NCI-H748 (cell line): ENCODE measurements around the gene PDE1C.

Experiments used
- DNase-seq: peaks from one replicate; lab custom pipeline; 2025; ENCODE audit not compliant: unreplicated experiment; lab: John Stamatoyannopoulos, UW

PDE1C gene

DNA sequence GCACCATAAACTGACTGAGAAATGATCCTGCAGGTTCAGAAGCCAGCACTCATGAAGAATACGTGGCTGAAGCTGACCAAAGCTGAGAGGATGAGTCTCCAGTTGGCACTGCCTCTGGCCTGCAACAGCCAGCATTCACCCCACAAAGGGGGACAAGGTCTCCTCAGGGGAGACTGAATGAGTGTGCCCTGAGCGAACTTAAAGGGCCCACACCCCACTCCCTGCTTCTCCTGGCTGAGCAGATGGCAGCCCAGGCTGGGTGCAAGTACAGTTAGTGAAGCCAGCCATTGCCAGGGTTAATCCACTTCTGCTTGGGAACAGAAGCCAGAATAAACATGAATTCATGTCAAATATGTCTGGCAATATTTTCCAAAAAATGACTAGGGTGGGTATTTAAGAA lies 285.1 kb downstream of the PDE1C start:
- no peak for DNase-seq

DNA sequence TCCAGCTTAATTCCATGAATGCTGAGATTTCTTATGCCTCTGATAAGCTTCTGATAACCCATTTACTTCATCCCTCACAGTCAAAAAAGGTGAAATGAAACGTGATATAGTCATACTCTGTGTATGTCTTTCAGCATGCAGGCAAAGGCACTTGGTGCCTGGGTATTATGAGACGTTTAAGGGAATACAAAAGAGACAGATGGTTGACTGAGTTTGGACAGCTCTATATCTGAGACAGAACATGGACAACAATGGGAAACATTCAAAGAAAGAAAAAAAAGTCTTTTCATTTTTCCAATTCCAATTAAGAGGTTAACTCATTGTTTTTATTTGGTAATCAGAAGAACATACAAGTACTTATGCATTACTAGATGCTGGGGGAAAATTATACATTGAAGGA lies 287.0 kb downstream of the PDE1C start:
- DNase-seq: no peak

DNA sequence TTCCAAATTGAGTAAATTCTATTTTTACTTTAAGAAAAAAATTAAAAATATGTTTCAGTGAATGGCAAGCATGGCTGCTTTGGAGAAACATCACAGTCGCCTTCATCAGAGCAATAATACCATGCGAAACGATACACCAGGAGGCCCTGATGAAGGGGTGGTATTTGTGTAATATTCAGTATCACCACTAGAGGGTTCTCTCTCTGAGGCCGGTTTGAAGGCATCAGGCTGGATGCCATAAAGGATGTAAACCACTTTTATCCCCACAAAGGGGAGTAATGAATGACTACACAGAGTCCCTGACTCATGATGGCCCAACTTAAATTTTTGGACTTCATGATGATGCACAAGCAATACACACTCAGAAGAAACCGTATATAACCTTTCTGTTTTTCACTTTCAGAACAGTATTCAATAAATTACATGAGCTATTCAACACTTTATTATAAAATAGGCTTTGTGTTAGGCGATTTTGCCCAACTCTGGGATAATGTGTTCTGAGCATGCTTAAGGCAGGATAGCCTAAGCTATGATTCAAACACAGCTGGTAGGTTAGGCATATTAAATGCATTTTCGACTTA lies 287.7 kb downstream of the PDE1C start:
- peak; percentile 73 for DNase-seq

DNA sequence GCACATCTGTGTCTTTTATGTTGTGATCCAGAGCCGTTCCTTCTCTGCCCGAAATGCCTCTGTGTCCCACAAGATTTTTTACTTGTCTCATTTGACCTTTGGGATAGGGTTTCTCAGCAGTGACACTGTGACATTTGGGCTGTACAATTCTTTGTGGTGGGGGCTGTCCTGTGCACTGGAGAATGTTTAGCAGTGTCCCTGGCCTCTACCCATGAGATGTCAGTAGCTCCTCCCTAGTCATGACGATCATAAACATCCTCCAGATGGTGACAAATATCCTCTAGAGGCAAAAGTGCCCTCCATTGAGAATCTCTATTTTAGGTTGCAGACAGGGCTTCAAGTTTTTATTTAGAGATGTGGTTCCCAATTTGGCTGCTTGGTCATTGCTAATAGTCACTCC lies 291.9 kb downstream of the PDE1C start:
- no peak for DNase-seq

DNA sequence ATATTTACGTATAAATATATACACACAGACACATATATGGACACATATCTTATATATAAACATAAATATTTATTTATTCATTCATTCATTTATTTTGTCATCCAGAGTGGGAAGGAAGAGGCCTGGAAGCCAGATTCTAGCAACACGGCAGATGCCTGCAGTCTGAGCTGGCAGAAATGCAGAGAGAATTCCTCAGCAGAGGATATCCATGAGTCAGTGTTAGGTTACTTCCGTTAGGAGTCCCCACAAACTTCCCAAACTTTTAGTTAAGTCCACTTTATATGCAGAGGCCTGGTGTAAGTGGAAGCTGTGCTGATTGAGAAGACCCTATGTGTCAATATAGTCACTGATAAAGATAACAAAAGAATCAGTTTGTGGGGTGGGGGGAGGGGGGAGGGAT lies 293.6 kb downstream of the PDE1C start:
- DNase-seq: no peak

DNA sequence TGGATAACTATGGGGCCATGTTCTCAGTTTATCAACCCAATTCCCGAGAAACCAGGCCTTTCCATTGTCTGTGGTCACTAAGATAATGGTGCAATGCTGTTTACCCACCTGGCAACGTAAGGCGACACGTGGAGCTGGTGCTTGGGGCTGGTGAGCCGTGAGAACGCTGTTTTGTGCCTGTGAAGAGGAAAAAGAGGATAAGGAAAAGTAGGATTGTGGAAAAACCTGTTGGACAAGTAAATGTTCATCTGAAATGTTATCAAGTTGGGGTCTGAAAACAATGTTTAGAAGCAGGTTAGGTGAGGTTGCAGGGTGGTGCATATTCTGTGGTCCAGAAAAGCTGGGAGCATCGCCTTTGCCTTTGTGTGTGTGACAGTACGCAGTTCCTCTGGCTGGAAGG lies 294.7 kb downstream of the PDE1C start:
- DNase-seq: peak; percentile 96

DNA sequence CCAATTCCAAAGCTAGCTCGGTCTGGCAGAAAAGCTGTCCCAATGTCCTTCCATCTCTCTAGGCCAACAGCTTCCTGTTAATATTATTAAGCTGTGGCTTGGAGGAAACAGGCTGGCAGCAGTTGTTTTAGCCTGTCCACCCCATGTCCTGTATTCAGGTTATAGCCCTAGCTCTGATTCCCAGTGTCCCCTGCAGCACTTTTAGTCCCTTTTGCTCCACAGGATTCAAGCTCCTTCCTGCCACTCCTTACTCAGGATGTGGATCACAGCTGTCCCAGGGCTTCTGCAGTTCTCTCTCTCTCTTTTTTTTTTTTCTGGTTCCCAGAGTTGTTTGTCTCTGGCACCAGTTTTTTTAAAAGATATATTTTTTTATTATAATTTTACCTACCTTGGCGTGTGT lies 298.0 kb downstream of the PDE1C start:
- no peak for DNase-seq

DNA sequence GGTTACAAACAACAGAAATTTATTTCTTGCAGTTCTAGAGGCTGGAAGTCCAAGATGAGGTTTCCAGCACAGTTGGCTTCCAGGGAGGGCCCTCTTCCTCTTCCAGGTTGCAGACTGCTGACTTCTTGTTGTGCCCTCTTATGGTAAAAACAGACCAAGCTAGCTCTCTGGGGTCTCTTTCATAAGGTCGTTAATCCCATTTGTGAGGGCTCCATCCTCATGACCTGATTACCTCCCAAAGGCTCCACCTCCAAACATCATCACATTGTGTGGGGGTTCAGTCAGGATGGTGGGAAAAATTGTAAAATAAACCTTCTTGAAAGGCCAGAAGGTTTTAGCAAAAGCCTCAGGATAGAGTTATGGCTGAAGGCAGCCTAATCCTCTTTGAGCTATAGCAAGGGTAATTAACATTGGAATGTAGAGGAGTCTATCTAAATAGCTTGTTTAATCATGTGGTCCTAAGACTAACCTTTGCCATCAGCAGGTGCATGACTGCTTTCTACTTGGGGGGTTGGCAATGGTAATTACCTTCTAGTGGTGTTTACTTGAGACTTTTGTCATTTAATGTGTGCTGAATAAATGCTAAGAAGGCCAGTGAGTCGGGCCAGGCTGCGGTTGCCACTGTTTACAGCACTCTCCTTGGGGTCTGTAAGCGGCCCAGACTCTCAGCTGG lies 302.4 kb downstream of the PDE1C start:
- DNase-seq: peak; percentile 20

DNA sequence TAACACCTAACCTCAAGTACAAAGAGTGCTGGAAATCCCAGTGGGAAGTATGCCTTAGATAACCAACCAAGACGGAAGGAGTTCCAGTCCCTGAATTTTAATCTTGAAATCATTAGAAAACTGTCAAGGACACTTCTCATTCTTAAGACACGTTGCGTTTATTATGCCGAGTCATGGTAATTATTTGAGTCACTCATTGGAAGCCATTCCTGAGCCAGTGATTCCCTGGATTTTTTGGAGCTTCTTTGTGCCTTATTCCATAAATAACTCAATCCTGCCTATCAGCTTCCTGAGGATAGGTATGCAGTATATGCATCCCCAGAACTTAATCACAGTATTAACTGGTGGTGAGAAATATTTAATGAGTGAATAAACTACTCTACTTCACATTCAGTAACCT lies 305.7 kb downstream of the PDE1C start:
- no peak for DNase-seq

DNA sequence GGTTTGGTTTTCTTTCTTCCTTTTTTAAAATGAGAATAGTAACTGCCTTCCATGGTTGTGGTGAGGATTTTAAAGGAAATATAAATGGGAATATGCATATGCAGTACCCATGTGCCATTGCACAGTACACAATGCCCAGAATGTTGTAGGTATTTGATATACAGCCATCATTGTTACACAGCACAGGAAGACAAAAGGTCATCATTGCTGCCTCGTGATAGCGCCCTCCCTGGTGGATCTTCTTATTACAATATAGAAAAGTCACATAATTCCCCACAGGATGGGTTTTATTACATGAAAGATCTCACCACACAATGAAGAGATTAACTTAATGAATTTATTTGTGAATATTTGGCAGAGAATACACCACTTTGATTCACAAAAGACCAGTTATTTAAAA lies 306.7 kb downstream of the PDE1C start:
- peak; percentile 19 for DNase-seq

DNA sequence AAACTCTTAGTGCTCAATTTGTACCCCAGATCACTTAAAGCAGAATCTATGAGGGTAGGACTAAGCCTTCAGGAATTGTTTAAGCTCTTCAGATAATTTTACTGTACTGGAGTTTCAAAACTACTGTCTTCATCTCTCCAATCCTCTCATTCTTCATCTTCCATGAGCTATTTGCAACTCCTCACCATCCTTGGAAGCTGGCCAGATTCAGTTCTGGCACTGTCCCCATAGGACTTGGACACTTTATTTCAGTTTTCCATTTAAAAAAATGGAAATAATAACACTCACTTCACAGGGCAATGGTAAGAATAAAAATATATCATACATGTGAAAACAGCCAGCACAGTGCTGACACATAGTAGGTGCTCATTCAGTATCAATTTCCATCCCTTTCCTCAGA lies 308.6 kb downstream of the PDE1C start:
- no peak for DNase-seq

DNA sequence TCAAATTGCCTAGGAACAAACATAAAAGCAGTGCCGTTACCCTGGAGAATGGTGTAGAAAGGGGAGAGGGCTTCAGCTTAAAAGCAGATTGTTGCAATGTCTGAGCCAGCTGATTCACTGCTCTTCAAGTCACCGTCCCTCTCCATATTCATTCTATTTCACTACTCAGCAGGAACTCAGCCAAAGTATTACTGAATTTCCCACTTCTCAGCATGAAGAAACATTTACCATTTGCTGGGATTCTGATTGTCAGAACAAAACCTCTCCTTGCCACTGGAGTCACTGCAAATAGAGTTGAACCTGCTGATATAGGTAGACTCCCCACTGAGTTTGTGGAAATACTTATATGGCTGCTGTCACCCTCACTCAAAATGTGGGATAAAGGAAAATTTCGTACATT lies 311.5 kb downstream of the PDE1C start:
- no peak for DNase-seq

DNA sequence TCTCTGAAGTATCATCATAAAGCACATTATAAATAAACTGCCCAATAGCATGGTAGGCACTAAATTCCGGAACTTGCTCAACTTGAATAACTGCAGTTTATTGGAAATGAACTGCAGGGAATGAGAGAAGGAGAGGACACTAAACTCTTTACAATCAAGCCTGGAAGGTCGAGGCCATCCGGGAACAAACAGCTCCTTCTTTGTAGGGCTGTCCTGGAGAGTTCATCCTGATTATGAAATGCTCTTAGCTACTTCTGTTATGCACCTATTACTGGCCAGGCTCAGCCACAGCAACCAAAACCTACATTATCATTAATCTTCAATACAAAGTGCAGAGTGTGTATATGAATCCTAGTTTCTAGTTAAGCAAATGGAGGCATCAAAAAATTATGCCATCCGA lies 318.5 kb downstream of the PDE1C start:
- no peak for DNase-seq

DNA sequence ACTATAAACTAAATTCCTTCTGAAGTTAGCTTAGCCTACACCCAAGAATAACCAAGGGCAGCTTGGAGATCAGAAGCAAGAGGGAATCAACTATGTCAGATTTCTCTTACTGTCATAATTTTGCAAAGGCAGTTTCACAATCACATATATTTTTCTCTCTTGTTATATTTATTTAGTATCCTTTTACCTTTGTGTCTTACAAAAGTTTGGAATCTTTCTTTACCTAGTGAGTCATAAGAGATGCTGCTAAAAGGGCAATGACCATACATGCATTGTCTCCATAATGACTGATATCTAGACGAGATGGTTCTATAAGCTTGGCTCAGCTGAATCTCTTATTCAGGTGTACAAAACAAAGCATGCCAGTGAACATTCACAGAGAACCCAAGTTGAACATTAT lies 322.1 kb downstream of the PDE1C start:
- DNase-seq: no peak

DNA sequence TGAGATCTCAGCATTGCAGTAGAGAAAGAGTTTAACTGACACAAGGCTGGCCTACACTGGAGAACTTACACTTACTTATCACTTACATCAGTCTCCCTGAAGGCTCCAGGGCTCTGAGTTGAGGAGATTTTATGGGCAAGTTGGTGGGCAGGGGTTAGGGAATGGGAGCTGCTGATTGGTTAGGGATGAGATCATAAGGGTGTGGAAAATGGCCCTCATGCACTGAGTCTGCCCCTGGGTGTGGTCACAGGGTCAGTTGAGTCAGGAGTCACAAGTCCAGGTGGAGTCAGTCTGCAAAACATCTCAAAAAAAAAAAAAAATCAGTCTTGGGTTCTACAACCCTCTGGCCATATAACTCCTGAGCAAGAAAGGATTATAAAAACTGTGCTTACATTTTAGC lies 322.7 kb downstream of the PDE1C start:
- DNase-seq: no peak

DNA sequence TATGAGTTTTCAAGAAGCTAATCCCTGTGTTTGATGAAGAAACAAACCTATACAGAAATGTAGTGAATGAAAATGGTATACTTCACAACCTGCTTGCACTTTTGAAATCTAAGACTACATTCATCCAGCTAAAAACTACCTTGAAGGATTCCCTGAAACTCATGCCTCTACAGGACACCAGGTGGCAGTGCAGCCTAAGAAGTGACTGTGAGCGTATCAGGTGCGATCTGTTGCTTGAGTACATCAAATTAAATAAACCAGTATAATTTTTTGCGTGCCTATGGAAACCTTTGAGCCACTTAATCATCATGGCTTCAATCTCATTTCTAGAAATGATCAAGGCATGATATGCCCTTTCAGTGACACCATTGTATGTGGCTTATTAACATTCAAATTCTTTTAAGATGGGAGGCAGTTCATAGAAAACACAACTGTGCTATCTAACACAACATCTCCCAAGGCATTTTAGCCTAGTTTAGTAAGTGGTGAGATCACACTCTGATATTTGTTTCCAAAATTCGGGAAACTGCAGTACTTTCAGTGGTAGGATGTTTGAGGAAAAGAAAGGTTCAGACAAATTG lies 325.8 kb downstream of the PDE1C start:
- DNase-seq: peak; percentile 71

DNA sequence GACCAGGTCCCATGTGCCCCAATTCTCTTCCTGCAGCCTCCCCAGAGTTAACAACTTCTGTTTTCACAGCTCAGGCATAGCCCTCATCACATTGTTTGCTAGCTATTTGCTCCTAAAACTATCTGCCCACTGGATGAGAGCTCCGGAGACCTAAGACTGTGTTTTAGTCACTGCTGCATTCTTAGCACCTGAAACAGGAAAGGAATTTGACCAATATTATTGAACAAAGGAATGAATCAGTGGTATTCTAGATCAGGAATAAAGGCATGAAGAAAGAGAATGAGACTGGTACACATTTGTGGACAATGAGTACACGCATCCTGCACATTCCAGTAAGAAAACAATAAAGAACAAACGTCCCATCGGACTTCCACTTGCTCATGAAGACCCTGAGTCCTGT lies 328.4 kb downstream of the PDE1C start:
- no peak for DNase-seq

DNA sequence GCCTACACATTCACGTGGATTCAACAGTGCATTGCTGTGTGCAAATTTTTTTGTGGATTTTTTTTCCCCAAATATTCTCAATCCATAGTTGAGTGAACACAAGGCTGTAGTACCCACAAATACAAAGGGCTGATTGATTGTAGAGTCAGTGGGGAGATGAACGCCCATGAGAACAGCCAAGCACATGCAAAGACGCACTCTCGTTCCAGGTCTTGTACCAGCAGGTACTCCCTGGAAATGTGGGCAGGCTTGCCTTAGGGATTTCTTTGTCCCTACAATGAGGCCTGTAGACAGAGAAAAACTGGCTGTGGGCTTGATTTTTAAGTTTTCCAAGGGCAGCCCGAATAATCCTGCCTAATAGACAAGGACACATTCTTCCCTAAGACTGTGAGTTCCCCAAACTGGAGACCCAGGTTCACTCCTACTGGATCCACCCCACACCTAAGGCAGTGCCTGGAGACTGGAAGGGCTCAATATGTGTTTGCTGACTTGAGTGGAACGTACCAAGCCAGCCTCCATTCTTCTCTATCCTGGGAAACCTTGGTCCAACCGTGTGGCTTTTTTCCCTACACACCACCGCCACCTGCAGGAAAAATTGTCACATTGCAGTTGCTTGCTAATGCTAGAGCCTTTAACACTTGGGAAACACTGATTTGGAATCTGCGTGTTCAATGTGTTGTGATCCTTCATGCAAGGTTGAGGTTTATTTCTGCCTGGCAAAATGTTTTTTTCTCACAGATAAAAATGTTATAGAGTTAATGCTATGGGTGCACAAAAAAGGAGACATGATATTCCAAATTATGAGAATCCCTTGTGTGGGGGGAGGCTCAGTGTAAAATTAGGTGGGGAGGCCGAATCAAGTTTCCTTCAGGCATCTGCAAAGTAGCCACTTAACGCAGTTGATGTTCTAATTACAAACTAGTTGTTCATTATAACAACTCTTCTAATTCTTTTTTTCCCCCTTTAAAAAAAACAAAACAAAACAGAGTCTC lies 333.9 kb downstream of the PDE1C start:
- peak; percentile 84 for DNase-seq

DNA sequence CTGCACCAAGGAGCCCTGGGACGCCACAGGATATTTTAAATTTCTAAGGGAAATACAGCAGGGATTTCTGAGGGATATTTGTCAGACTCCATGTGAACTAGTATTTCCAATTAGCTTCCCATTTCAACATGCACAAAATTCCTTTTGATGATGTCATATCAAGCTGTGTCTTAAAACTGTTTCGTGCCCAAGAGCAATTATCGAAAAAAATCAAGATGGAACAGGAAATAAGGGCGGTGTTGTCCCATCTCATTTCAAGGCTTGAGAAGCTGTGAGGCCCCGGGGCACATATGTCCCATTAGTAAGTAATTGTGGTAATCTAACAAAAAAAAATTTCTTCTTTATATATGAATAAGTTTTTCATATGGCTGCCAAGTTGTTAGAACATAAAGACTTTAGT lies 335.8 kb downstream of the PDE1C start:
- no peak for DNase-seq

DNA sequence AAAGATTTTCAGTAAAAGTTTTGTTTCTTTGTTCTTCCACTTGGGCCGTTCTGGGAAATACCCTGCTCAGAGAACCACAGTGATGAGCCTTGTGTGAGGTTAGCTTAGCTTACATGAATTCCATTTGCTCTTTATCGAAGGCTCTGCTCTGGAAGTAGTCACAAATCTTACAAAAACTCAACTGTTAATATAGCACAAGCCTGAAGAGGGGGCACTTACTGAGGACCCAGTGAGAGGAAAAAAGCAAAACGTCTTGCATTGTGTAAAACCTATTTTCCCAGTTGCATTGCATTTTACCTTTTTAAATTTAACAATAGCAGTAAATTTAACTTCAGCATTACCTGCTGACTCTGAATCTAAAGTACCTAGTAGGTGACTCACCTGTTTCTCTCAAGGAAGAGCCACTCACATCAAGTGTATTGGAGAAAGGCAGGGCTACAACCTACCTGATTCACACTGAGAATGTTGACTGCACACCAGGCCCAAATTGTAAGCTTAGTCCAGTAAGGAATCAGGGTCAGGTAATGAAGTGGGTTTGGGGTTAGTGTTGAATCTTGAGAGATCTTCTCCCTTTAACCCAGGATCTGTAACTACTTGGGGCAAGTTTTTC lies 340.9 kb downstream of the PDE1C start:
- DNase-seq: no peak

DNA sequence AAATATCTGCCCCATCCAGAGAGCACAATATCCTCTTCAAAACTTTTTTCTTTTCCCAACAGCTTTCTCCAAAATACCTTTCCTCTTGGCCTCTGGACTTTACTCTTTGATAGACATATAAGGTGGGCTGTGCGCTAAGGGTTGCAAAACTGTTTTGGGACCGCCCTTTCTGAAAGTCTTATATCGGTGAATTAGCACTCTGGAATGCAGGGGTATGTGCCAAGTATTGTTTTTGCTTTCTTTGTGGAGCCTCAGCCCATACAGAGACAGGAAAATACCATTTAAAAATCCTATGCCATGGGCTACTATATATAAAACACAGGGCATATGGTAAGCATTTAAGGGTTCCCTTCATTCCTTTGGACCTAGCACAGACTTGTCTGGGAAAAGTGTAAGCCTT lies 345.5 kb downstream of the PDE1C start:
- no peak for DNase-seq
